Measurements from ENCODE around the gene SRSF6.

GRCh38 chr20:43492101-43492500, 34.4 kb downstream of the SRSF6 start:
- TF ChIP-seq CTCF (IDR thresholded peaks at IDR 0.05; ENCODE audit: insufficient read depth, low read depth, low read length): no peak
- no peak for TF ChIP-seq EZH2 (IDR thresholded peaks at IDR 0.05; ENCODE audit: insufficient read depth, low read length)
